ENCODE measurements around the gene HERC3.

Gene HERC3

GRCh38 chr4:88660446-88661294, 68.4 kb downstream of the HERC3 start:
- DNase-seq (ENCODE audit: low spot score) = no peak

- DNase-seq (ENCODE audit: low spot score) = peak; percentile 55
These were observed 69.5 kb downstream of the HERC3 start for GRCh38 chr4:88661739-88662138.

- DNase-seq (ENCODE audit: low spot score) = no peak
These were observed 80.7 kb downstream of the HERC3 start for GRCh38 chr4:88672987-88673386.

- DNase-seq (ENCODE audit: low spot score) = no peak
These were observed 81.6 kb downstream of the HERC3 start for GRCh38 chr4:88673886-88674285.

- no peak for DNase-seq (ENCODE audit: low spot score)
These were observed 82.3 kb downstream of the HERC3 start for GRCh38 chr4:88674565-88674964.

GRCh38 chr4:88674979-88675378, 82.7 kb downstream of the HERC3 start:
- peak; percentile 45 for DNase-seq (ENCODE audit: low spot score)

- no peak for DNase-seq (ENCODE audit: low spot score)
These were observed 83.3 kb downstream of the HERC3 start for GRCh38 chr4:88675543-88675942.

- no peak for DNase-seq (ENCODE audit: low spot score)
These were observed 88.9 kb downstream of the HERC3 start for GRCh38 chr4:88681209-88681608.

GRCh38 chr4:88690355-88690754, 98.1 kb downstream of the HERC3 start:
- DNase-seq (ENCODE audit: low spot score) = peak; percentile 42

GRCh38 chr4:88693792-88694191, 101.5 kb downstream of the HERC3 start:
- no peak for DNase-seq (ENCODE audit: low spot score)

- no peak for DNase-seq (ENCODE audit: low spot score)
These were observed 104.3 kb downstream of the HERC3 start for GRCh38 chr4:88696630-88697029.

GRCh38 chr4:88697141-88697540, 104.9 kb downstream of the HERC3 start:
- no peak for DNase-seq (ENCODE audit: low spot score)

- DNase-seq (ENCODE audit: low spot score) = peak; percentile 54
These were observed 105.5 kb downstream of the HERC3 start, which contains the start of gene NAP1L5 for GRCh38 chr4:88697588-88698329. TSS of gene NAP1L5 (minus strand) at chr4:88697829. CDS start at chr4:88697754, 75 bp downstream.

- DNase-seq (ENCODE audit: low spot score) = no peak
These were observed 106.2 kb downstream of the HERC3 start for GRCh38 chr4:88698519-88698918.

GRCh38 chr4:88702782-88703181, 110.5 kb downstream of the HERC3 start:
- DNase-seq (ENCODE audit: low spot score) = no peak

- DNase-seq (ENCODE audit: low spot score) = no peak
These were observed 112.9 kb downstream of the HERC3 start for GRCh38 chr4:88705223-88705622.

- DNase-seq (ENCODE audit: low spot score) = peak; percentile 33
These were observed 113.7 kb downstream of the HERC3 start for GRCh38 chr4:88705805-88706492.

- DNase-seq (ENCODE audit: low spot score) = peak; percentile 69
These were observed 114.3 kb downstream of the HERC3 start for GRCh38 chr4:88706574-88706973.

GRCh38 chr4:88709989-88710388, 117.7 kb downstream of the HERC3 start:
- DNase-seq (ENCODE audit: low spot score) = no peak

- DNase-seq (ENCODE audit: low spot score) = no peak
These were observed 121.5 kb downstream of the HERC3 start for GRCh38 chr4:88713782-88714181.

- DNase-seq (ENCODE audit: low spot score) = no peak
These were observed 125.8 kb downstream of the HERC3 start for GRCh38 chr4:88718098-88718497.

- no peak for DNase-seq (ENCODE audit: low spot score)
These were observed 127.1 kb downstream of the HERC3 start for GRCh38 chr4:88719381-88719780.

Data from AG08395 (cell line).